ENCODE measurements around the gene LYL1. TPM values are rescaled to one million over a fixed set of nuclear protein-coding genes. Genes with fewer than 3 reads are reported as not detected.

LYL1 gene
- polyA plus RNA-seq, 1 donor from 2014 or later: not detected

DNA sequence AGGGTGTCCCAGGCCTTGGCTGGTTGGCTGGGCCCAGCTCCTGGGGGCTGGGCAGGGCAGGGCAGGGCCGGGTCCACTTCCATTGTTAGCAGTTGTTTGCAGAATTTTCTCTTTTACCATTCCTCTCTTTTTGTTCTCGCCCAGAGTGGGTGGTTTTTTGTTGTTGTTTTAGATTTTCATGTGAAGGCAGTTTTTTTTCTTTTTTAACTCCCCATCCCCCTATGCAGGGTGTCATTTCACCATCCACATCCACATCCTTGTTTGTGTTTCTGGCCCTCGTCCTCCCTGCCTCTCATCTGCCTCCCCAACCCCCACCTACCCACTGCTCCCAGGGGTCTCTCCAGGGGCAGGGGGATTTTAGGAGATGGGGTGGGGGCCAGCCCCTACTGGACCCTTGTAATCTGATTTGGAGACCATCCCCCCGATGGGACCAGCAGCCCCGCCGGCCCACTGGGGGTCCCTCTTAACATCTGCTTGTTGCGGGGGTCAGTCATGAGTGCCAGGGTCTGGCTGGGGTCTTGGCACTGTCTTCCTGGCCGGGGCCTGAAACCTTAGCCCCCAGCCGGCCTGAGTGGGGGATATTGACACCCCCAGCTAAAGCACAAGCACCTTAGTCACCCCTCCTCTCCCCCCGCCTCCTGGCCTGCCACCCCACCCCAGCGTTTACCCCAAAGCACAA, 37.1 kb upstream of the LYL1 start:
- Histone ChIP-seq H3K27me3 (ENCODE audit: insufficient read depth, low read depth, low read length) (no peaks in the 10 kb centered on the region), H4K20me1 (ENCODE audit: insufficient read depth) (no peaks in the 10 kb centered on the region), H3K9me3 (ENCODE audit: low read length) (no peaks in the 10 kb centered on the region), H3F3A (ENCODE audit: insufficient read depth, low read length, poor library complexity, severe bottlenecking) (no peaks in the 10 kb centered on the region), H3K79me2 (replicated peaks; ENCODE audit: insufficient read depth, low read length) (no peaks in the 10 kb centered on the region), H3K4me3 (ENCODE audit: low read length) (no peak overlapping the region), H3K9me2 (ENCODE audit: insufficient read depth, low read length) (no peaks in the 10 kb centered on the region), H3K4me2 (ENCODE audit: low read length) (no peak overlapping the region), H3K9ac (ENCODE audit: low read length) (no peak overlapping the region), H3K36me3 (ENCODE audit: insufficient read depth, low read length) (no peaks in the 10 kb centered on the region), H2AFZ (ENCODE audit: low read depth, low read length) (no peak overlapping the region), H3K27ac (ENCODE audit: low read length) (no peak overlapping the region)
- TF ChIP-seq CTCF (IDR thresholded peaks at IDR 0.05; ENCODE audit: poor library complexity, severe bottlenecking): no peak
- TF ChIP-seq EZH2 (IDR thresholded peaks at IDR 0.05; ENCODE audit: borderline replicate concordance, insufficient read depth, low read length, poor library complexity, severe bottlenecking): no peak
- no peak for TF ChIP-seq RAD21 (conservative IDR thresholded peaks at IDR 0.05)
- TF ChIP-seq MXI1 (conservative IDR thresholded peaks at IDR 0.05; ENCODE audit: poor library complexity, severe bottlenecking): no peak
- no peak for TF ChIP-seq TAF1 (IDR thresholded peaks at IDR 0.05; ENCODE audit: low read depth)
- no peak for TF ChIP-seq SMC3 (conservative IDR thresholded peaks at IDR 0.05; ENCODE audit: poor library complexity)
- no peak for TF ChIP-seq POLR2AphosphoS5 (IDR thresholded peaks at IDR 0.05)

DNA sequence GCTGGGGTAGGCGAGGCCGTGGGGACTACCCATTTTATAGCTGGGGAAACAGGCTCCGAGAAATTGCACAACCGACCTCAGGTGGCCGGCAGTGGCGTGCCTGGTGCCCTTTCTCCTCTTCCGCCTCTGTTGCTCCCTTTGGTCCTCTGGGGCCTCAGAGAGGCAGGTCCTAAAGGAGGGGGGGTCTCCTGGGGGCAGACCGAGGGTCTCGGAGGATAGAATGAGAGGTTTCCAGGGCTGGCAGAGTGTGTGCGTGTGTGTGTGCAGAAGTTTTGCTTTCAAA, 36.2 kb upstream of the LYL1 start:
- Histone ChIP-seq H3K9ac (ENCODE audit: low read length) (no peak overlapping the region), H3K27me3 (ENCODE audit: insufficient read depth, low read depth, low read length) (no peaks in the 10 kb centered on the region), H3K79me2 (replicated peaks; ENCODE audit: insufficient read depth, low read length) (no peaks in the 10 kb centered on the region), H3K36me3 (ENCODE audit: insufficient read depth, low read length) (no peaks in the 10 kb centered on the region), H3K4me2 (ENCODE audit: low read length) (no peak overlapping the region), H3F3A (ENCODE audit: insufficient read depth, low read length, poor library complexity, severe bottlenecking) (no peaks in the 10 kb centered on the region), H2AFZ (ENCODE audit: low read depth, low read length) (no peak overlapping the region), H3K4me3 (ENCODE audit: low read length) (no peak overlapping the region), H3K9me2 (ENCODE audit: insufficient read depth, low read length) (no peaks in the 10 kb centered on the region), H3K9me3 (ENCODE audit: low read length) (no peaks in the 10 kb centered on the region), H3K27ac (ENCODE audit: low read length) (no peak overlapping the region), H4K20me1 (ENCODE audit: insufficient read depth) (no peaks in the 10 kb centered on the region)
- TF ChIP-seq TAF1 (IDR thresholded peaks at IDR 0.05; ENCODE audit: low read depth) (no peak), SMC3 (conservative IDR thresholded peaks at IDR 0.05; ENCODE audit: poor library complexity) (no peak), EP300 (conservative IDR thresholded peaks at IDR 0.05; ENCODE audit: poor library complexity, severe bottlenecking) (no peak), POLR2AphosphoS5 (IDR thresholded peaks at IDR 0.05) (no peak), RAD21 (conservative IDR thresholded peaks at IDR 0.05) (no peak), EZH2 (IDR thresholded peaks at IDR 0.05; ENCODE audit: borderline replicate concordance, insufficient read depth, low read length, poor library complexity, severe bottlenecking) (no peak), CTCF (IDR thresholded peaks at IDR 0.05; ENCODE audit: poor library complexity, severe bottlenecking) (no peak), MXI1 (conservative IDR thresholded peaks at IDR 0.05; ENCODE audit: poor library complexity, severe bottlenecking) (no peak)
- TF ChIP-seq, protein P1, sequence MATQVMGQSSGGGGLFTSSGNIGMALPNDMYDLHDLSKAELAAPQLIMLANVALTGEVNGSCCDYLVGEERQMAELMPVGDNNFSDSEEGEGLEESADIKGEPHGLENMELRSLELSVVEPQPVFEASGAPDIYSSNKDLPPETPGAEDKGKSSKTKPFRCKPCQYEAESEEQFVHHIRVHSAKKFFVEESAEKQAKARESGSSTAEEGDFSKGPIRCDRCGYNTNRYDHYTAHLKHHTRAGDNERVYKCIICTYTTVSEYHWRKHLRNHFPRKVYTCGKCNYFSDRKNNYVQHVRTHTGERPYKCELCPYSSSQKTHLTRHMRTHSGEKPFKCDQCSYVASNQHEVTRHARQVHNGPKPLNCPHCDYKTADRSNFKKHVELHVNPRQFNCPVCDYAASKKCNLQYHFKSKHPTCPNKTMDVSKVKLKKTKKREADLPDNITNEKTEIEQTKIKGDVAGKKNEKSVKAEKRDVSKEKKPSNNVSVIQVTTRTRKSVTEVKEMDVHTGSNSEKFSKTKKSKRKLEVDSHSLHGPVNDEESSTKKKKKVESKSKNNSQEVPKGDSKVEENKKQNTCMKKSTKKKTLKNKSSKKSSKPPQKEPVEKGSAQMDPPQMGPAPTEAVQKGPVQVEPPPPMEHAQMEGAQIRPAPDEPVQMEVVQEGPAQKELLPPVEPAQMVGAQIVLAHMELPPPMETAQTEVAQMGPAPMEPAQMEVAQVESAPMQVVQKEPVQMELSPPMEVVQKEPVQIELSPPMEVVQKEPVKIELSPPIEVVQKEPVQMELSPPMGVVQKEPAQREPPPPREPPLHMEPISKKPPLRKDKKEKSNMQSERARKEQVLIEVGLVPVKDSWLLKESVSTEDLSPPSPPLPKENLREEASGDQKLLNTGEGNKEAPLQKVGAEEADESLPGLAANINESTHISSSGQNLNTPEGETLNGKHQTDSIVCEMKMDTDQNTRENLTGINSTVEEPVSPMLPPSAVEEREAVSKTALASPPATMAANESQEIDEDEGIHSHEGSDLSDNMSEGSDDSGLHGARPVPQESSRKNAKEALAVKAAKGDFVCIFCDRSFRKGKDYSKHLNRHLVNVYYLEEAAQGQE (IDR thresholded peaks at IDR 0.05; ENCODE audit: borderline replicate concordance): no peak
